SK-N-SH (cell line): ENCODE data around the gene RGS7BP. TPM values are rescaled to one million over a fixed set of nuclear protein-coding genes. Genes with fewer than 3 reads are reported as not detected.
A peak's percentile ranks its signal among the peaks of the same experiment; 100 is the strongest.

Experiments used
- CTCF ChIA-PET: fragments of 300-600, 350-600 bp; formaldehyde crosslinking; extraction: SDS; loops from one replicate; lab custom pipeline; 2021; lab: Yijun Ruan, JAX
- POLR2A ChIA-PET: fragments of 350-600 bp; sonication (Branson Sonifier 250); formaldehyde crosslinking; extraction: SDS; loops from one replicate; lab custom pipeline; 2020; ENCODE audit warnings: antibody characterized with exemption, inconsistent platforms; lab: Yijun Ruan, JAX
- DNase-seq: peaks from one replicate; pipeline ENCODE4 v3.0.0; 2012
- H2AFZ ChIP-seq: fragments of 200-600 bp; sonication (generic); 2 replicates; pipeline ENCODE4 v1.8.1; 2016; ENCODE audit warnings: antibody characterized with exemption, mild to moderate bottlenecking, low read depth
- H3F3A ChIP-seq: fragments of 200-600 bp; sonication (generic); replicated peaks from 2 replicates; pipeline ENCODE3; 2016; ENCODE audit warnings: antibody characterized with exemption, mild to moderate bottlenecking; ENCODE audit not compliant: insufficient read depth
- H3K27ac ChIP-seq, 2 experiments: fragments of 200-500 bp in 1 of 2; fragments of 200-600 bp in 1 of 2; sonication (Bioruptor generic) in 1 of 2; sonication (generic), shearing (Covaris generic) in 1 of 2; 2 replicates each; pipeline versions ENCODE4 v1.5.1 to v1.6.1; 2014 to 2016; ENCODE audit warnings: low read depth in 2 of 2, inconsistent platforms in 1 of 2, low read length in 1 of 2, mild to moderate bottlenecking in 1 of 2, mixed read lengths in 1 of 2
- H3K27me3 ChIP-seq: fragments of 200-600 bp; sonication (generic), shearing (Covaris generic); 2 replicates; pipeline ENCODE4 v1.6.1; 2016; ENCODE audit warnings: mixed run types; ENCODE audit not compliant: insufficient read depth
- H3K36me3 ChIP-seq, 2 experiments: fragments of 200-500 bp in 1 of 2; fragments of 200-600 bp in 1 of 2; sonication (Bioruptor generic) in 1 of 2; sonication (generic) in 1 of 2; replicated peaks in 1 of 2; 2 replicates each; pipeline versions ENCODE3 to v1.5.1; 2014 to 2016; ENCODE audit warnings: low read length in 1 of 2, mild to moderate bottlenecking in 1 of 2; ENCODE audit not compliant: insufficient read depth in 2 of 2, control insufficient read depth in 1 of 2
- H3K4me1 ChIP-seq, 2 experiments: fragments of 200-500 bp in 1 of 2; fragments of 200-600 bp in 1 of 2; sonication (Bioruptor generic) in 1 of 2; sonication (generic), shearing (Covaris generic) in 1 of 2; 2 replicates each; pipeline versions ENCODE4 v1.5.1 to v1.6.1; 2014 to 2016; ENCODE audit warnings: low read depth in 1 of 2, low read length in 1 of 2, mixed run types in 1 of 2; ENCODE audit not compliant: insufficient read depth in 2 of 2, control insufficient read depth in 1 of 2
- H3K4me2 ChIP-seq: fragments of 200-600 bp; sonication (generic), shearing (Covaris generic); 2 replicates; pipeline ENCODE4 v1.6.1; 2017; ENCODE audit warnings: mixed run types
- H3K4me3 ChIP-seq, 2 experiments: fragments of 200-500 bp in 1 of 2; fragments of 200-600 bp in 1 of 2; sonication (Bioruptor generic) in 1 of 2; sonication (generic), shearing (Covaris generic) in 1 of 2; 2 replicates each; pipeline versions ENCODE4 v1.5.1 to v1.8.1; 2014 to 2016; ENCODE audit warnings: low read depth in 2 of 2, inconsistent platforms in 1 of 2, low read length in 1 of 2, mild to moderate bottlenecking in 1 of 2, mixed read lengths in 1 of 2, moderate library complexity in 1 of 2
- H3K79me2 ChIP-seq: fragments of 200-600 bp; sonication (generic); 2 replicates; pipeline ENCODE4 v1.8.1; 2017; ENCODE audit warnings: mild to moderate bottlenecking; ENCODE audit not compliant: insufficient read depth
- H3K9ac ChIP-seq: fragments of 200-600 bp; sonication (generic); 2 replicates; pipeline ENCODE4 v1.6.1; 2017; ENCODE audit warnings: mixed run types
- H3K9me2 ChIP-seq: fragments of 200-600 bp; sonication (generic); 2 replicates; pipeline ENCODE4 v1.6.1; 2017; ENCODE audit warnings: mixed run types
- H3K9me3 ChIP-seq: fragments of 200-600 bp; sonication (generic); 2 replicates; pipeline ENCODE4 v1.6.1; 2017; ENCODE audit warnings: mixed run types, mild to moderate bottlenecking, moderate library complexity
- H4K20me1 ChIP-seq: fragments of 200-600 bp; sonication (generic); 2 replicates; pipeline ENCODE4 v1.6.1; 2017; ENCODE audit warnings: mild to moderate bottlenecking, mixed run types; ENCODE audit not compliant: insufficient read depth
- CHD2 ChIP-seq: fragments of 150-350 bp; IDR thresholded peaks from 2 replicates; pipeline ENCODE4 v1.6.1; 2018; ENCODE audit warnings: low read length; ENCODE audit not compliant: partially characterized antibody
- FOXM1 ChIP-seq: IDR thresholded peaks from 2 replicates; pipeline ENCODE4 v1.4.0; 2012; ENCODE audit warnings: low read depth, mild to moderate bottlenecking
- RXRA ChIP-seq: IDR thresholded peaks from 2 replicates; pipeline ENCODE4 v1.4.0; 2012; ENCODE audit warnings: low read depth, mild to moderate bottlenecking, borderline replicate concordance
- SIN3A ChIP-seq: IDR thresholded peaks from 2 replicates; pipeline ENCODE4 v1.6.1; 2012; ENCODE audit warnings: low read depth, mild to moderate bottlenecking, low read length, moderate library complexity, borderline replicate concordance
- SMC3 ChIP-seq: IDR thresholded peaks from 2 replicates; pipeline ENCODE4 v1.6.1; 2012; ENCODE audit warnings: low read depth, low read length, improper control_type of control experiment
- TCF12 ChIP-seq: IDR thresholded peaks from 2 replicates; pipeline ENCODE4 v1.4.0; 2012
- WGBS: methylation state at CpG from one replicate; pipeline ENCODE4 v1.1.6; 2017; ENCODE audit warnings: low lambda C conversion rate; 5-methylcytosine and 5-hydroxymethylcytosine counted together
- polyA plus RNA-seq, 3 experiments: library from polyadenylated mRNA; depleted of rRNA; stranded (reverse); fragments of >200 nt; gene quantifications; 2 replicates each; pipeline ENCODE4 v1.2.3, GENCODE V29; 2012
- TF ChIP-seq, protein P1 (sequence below): fragments of 200-600 bp; sonication (generic); IDR thresholded peaks from 2 replicates; pipeline ENCODE4 v1.6.1; 2017; ENCODE audit warnings: antibody characterized with exemption, mild to moderate bottlenecking, moderate library complexity
- TF ChIP-seq, protein P2 (sequence below): fragments of 150-350 bp; IDR thresholded peaks from 2 replicates; pipeline ENCODE4 v1.6.1; 2016; ENCODE audit warnings: mild to moderate bottlenecking, low read depth, low read length
- TF ChIP-seq, protein P3 (sequence below): IDR thresholded peaks from 2 replicates; pipeline ENCODE4 v1.4.0; 2012; ENCODE audit warnings: low read depth
- TF ChIP-seq, protein P4 (sequence below): IDR thresholded peaks from 2 replicates; pipeline ENCODE4; 2012
- TF ChIP-seq, protein P5 (sequence below): fragments of 150-350 bp; IDR thresholded peaks from 2 replicates; pipeline ENCODE4 v1.6.1; 2017; ENCODE audit warnings: antibody characterized with exemption, low read length, low read depth, borderline replicate concordance

RGS7BP gene
- polyA plus RNA-seq, 1 of the 3 experiments (the other 2 are of a cell fraction), result not detected

DNA sequence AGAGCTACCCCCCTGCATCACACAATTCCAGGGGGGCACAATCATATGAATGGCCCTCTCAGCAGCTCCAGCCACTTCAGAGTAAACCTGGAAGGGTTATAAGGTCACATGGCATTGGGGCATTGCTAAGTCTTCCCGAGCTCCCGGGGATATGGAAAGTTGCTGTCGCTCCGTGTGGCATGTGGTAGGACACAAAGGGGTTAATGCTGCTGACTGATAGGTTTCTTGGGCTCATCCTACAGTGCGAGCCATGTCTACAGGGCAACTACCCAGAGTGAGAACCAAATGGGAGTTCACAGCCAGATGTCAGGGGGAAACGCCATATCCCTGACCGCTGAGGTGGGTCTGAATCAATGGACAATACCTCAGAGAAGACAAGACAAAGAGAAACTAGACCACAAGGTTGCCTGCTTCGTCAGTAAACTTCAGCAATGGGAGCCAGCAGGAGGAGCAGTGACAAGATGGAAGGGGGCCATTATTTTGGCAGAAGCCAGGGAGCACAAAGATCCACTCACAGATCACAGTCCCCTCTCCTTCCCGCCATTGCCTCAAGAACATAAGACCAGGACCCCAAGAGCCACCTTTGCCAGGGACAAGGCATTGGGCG is 132.1 kb downstream of the RGS7BP start:
- H3K79me2 ChIP-seq, result no peaks in the 10 kb centered on the region
- H3K4me2 ChIP-seq, result peak overlapping the region; percentile 41; the same call in 1 of the 2 replicates
- ChIA-PET POLR2A (no interaction called here), CTCF (interaction anchor here (0.9 to 4.2 kb wide), 4 partner anchors 15 to 845 kb away, joined by 3 to 15 read pairs (median 7); no protein-coding TSS in a partner anchor)
- H3K36me3 ChIP-seq, result no peaks in the 10 kb centered on the region
- H4K20me1 ChIP-seq, result no peaks in the 10 kb centered on the region
- TF ChIP-seq, protein P1, sequence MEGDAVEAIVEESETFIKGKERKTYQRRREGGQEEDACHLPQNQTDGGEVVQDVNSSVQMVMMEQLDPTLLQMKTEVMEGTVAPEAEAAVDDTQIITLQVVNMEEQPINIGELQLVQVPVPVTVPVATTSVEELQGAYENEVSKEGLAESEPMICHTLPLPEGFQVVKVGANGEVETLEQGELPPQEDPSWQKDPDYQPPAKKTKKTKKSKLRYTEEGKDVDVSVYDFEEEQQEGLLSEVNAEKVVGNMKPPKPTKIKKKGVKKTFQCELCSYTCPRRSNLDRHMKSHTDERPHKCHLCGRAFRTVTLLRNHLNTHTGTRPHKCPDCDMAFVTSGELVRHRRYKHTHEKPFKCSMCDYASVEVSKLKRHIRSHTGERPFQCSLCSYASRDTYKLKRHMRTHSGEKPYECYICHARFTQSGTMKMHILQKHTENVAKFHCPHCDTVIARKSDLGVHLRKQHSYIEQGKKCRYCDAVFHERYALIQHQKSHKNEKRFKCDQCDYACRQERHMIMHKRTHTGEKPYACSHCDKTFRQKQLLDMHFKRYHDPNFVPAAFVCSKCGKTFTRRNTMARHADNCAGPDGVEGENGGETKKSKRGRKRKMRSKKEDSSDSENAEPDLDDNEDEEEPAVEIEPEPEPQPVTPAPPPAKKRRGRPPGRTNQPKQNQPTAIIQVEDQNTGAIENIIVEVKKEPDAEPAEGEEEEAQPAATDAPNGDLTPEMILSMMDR, result 0 out of 2 replicates have a peak, but pooled peaks have one; percentile 25
- peak; percentile 14; the same call in 1 of the 2 replicates for TF ChIP-seq SMC3
- TF ChIP-seq, protein P2, sequence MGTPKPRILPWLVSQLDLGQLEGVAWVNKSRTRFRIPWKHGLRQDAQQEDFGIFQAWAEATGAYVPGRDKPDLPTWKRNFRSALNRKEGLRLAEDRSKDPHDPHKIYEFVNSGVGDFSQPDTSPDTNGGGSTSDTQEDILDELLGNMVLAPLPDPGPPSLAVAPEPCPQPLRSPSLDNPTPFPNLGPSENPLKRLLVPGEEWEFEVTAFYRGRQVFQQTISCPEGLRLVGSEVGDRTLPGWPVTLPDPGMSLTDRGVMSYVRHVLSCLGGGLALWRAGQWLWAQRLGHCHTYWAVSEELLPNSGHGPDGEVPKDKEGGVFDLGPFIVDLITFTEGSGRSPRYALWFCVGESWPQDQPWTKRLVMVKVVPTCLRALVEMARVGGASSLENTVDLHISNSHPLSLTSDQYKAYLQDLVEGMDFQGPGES, result no peak
- no peak overlapping the region for H3K9ac ChIP-seq
- H3F3A ChIP-seq, result no peaks in the 10 kb centered on the region
- no peak for DNase-seq
- 0 out of 2 replicates have a peak overlapping the region, but pooled peaks have one; percentile 58 for H2AFZ ChIP-seq
- no peaks in the 10 kb centered on the region; a peak in 1 of 4 replicates for H3K4me1 ChIP-seq
- WGBS, result 35% methylated on average over 7 of the region's 10 CpGs
- no peaks in the 10 kb centered on the region for H3K9me2 ChIP-seq
- no peaks in the 10 kb centered on the region for H3K9me3 ChIP-seq
- H3K4me3 ChIP-seq, result no peak overlapping the region
- no peak overlapping the region for H3K27ac ChIP-seq
- H3K27me3 ChIP-seq, result no peaks in the 10 kb centered on the region

DNA sequence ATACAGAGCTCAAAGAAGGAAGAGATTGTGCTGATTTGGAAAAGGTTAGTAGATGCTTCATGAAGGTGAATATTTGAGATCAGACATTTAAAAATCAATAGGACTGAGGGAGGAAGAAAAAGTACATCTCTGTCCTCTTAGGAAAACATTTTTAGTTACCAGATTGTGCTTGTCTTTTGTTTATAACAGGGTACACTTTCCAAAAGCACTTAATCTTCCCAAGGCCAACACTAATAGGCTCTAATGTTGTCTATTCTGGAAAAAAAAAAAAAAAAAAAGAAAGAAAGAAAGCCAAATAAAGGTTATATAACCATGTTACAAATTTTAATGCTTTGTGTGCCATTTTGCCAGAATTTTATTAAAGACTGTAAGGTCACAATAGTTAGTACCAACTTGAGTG is 139.0 kb downstream of the RGS7BP start:
- H3K9ac ChIP-seq, result no peak overlapping the region
- no peak for DNase-seq
- no peaks in the 10 kb centered on the region for H3K27me3 ChIP-seq
- no peaks in the 10 kb centered on the region for H3F3A ChIP-seq
- no peaks in the 10 kb centered on the region for H3K9me3 ChIP-seq
- CTCF ChIA-PET, result interaction anchor here (1.9 to 3.0 kb wide), 2 partner anchors 9 to 139 kb away, joined by 8 to 17 read pairs; no protein-coding TSS in a partner anchor
- no peak overlapping the region for H3K4me2 ChIP-seq
- no peaks in the 10 kb centered on the region for H4K20me1 ChIP-seq
- no peaks in the 10 kb centered on the region for H3K79me2 ChIP-seq
- no peak overlapping the region for H3K4me3 ChIP-seq
- H2AFZ ChIP-seq, result no peak overlapping the region
- no peak overlapping the region for H3K27ac ChIP-seq
- no peaks in the 10 kb centered on the region for H3K36me3 ChIP-seq
- POLR2A ChIA-PET, result no interaction called here
- no peaks in the 10 kb centered on the region for H3K9me2 ChIP-seq
- H3K4me1 ChIP-seq, result no peaks in the 10 kb centered on the region
- TF ChIP-seq CHD2 (no peak), FOXM1 (no peak), SIN3A (no peak), TCF12 (no peak), RXRA (no peak)
- TF ChIP-seq, protein P3, sequence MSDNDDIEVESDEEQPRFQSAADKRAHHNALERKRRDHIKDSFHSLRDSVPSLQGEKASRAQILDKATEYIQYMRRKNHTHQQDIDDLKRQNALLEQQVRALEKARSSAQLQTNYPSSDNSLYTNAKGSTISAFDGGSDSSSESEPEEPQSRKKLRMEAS, result no peak
- TF ChIP-seq, protein P1, result no peak
- TF ChIP-seq, protein P4, sequence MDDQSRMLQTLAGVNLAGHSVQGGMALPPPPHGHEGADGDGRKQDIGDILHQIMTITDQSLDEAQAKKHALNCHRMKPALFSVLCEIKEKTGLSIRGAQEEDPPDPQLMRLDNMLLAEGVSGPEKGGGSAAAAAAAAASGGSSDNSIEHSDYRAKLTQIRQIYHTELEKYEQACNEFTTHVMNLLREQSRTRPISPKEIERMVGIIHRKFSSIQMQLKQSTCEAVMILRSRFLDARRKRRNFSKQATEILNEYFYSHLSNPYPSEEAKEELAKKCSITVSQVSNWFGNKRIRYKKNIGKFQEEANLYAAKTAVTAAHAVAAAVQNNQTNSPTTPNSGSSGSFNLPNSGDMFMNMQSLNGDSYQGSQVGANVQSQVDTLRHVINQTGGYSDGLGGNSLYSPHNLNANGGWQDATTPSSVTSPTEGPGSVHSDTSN, result no peak
- TF ChIP-seq, protein P5, sequence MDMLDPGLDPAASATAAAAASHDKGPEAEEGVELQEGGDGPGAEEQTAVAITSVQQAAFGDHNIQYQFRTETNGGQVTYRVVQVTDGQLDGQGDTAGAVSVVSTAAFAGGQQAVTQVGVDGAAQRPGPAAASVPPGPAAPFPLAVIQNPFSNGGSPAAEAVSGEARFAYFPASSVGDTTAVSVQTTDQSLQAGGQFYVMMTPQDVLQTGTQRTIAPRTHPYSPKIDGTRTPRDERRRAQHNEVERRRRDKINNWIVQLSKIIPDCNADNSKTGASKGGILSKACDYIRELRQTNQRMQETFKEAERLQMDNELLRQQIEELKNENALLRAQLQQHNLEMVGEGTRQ, result no peak
- TF ChIP-seq, protein P2, result no peak
